PC-3 (cell line): ENCODE data around the gene ATL1.

ENCODE experiments used
- CTCF ChIP-seq: fragments of 300-600 bp; sonication (generic); conservative IDR thresholded peaks from 2 replicates; pipeline ENCODE4 v1.5.1; 2017; ENCODE audit warnings: antibody characterized with exemption, low read depth, mild to moderate bottlenecking, low read length
- EZH2 ChIP-seq: fragments of 300-600 bp; sonication (generic); IDR thresholded peaks from one replicate; pipeline ENCODE4 v1.6.1; 2017; ENCODE audit warnings: antibody characterized with exemption, mild to moderate bottlenecking, low read length; ENCODE audit not compliant: unreplicated experiment

DNA sequence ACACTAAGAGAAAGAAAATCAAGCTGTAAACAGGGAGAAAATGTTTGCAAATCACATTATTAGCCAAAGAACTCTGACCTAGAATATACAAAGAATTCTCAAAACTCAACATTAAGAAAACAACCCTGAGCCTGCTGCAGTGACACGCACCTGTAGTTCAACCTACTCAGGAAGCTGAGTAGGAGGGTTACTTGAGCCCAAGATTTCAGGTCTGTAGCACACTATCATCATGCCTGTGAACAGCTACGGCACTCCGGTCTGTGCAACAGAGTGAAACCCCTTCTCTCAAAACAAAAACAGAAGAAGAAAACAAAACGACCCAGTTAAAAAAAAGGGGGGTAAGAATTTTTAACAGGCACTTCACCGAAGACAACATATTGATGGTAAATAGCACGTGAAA lies 87.3 kb downstream of the ATL1 start:
- TF ChIP-seq CTCF (no peak), EZH2 (no peak)
